Upper lobe of right lung (tissue), 1 donor: ENCODE measurements around the gene SLX4IP. TPM values are rescaled to one million over a fixed set of nuclear protein-coding genes. Genes with fewer than 3 reads are reported as not detected.

Experiments used
- ATAC-seq: fragments of 200-7000 bp; cut with Tn5 transposase; one replicate; pipeline ENCODE4 v1.9.1; 2020; ENCODE audit warnings: mild to moderate bottlenecking, moderate library complexity
- DNase-seq: peaks from one replicate; pipeline ENCODE4 v3.0.0-alpha.2; 2020
- H3K27ac ChIP-seq: fragments of 200-600 bp; one replicate; pipeline ENCODE4 v1.8.0; 2022
- H3K27me3 ChIP-seq: fragments of 200-600 bp; one replicate; pipeline ENCODE4 v1.8.0; 2022; ENCODE audit warnings: mild to moderate bottlenecking
- H3K36me3 ChIP-seq: fragments of 200-600 bp; one replicate; pipeline ENCODE4 v1.8.0; 2022
- H3K4me1 ChIP-seq: fragments of 200-600 bp; one replicate; pipeline ENCODE4 v1.8.0; 2022
- H3K4me3 ChIP-seq: fragments of 200-600 bp; one replicate; pipeline ENCODE4 v1.8.0; 2022; ENCODE audit warnings: mild to moderate bottlenecking
- H3K9me3 ChIP-seq: fragments of 200-600 bp; one replicate; pipeline ENCODE4 v1.8.0; 2022
- intact Hi-C: fragments of 100-400 bp; cut with DNase I; formaldehyde crosslinking; loops from one replicate; pipeline ENCODE4 v1.11.0; 2022
- total RNA-seq: library from RNA; stranded (reverse); fragmentation: NEBNext Ultra II Directional; extraction: Animal tissue kit (Norgen Biotek cat#: 25700); gene quantifications from one replicate; pipeline ENCODE4 v1.2.1, GENCODE V29; 2021
- TF ChIP-seq, protein P1 (sequence below): fragments of 200-600 bp; IDR thresholded peaks from one replicate; pipeline ENCODE4 v1.8.0; 2022; ENCODE audit warnings: antibody characterized with exemption
- donor health status: DM: no; HTN: yes; CAD: no; lungs with severe emphysema.

The SLX4IP gene
- total RNA-seq, 1 donor from 2014 or later: 5.4 TPM

DNA sequence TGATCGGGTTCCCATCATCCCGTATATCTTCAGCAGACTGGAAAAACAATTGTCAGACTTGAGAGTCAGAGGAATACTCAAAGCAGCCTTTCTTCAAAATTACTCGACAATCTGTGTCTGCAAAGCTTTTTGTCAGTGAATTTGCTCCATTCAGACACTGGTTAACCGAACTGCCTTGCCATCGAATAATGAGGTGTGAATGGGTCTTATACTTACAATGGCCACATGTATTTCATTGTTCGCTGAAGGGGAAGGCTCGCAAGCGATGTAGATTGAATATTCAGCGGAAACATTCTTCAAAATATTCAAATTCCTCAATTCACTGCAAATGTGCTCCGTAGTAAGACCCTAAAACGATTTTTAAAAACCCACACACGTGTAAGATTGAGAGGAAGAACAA, 205.8 kb downstream of the SLX4IP start:
- no peaks in the 10 kb centered on the region for H3K27me3 ChIP-seq
- DNase-seq: no peak
- ATAC-seq: no peak
- intact Hi-C loops: loop anchor here (10.0 kb wide), 1 partner anchor 86 kb away; no protein-coding TSS in a partner anchor
- H3K4me1 ChIP-seq: peaks cover 22% of the 10 kb centered on the region
- H3K27ac ChIP-seq: no peak overlapping the region
- H3K9me3 ChIP-seq: no peaks in the 10 kb centered on the region
- peaks cover 85% of the 10 kb centered on the region for H3K36me3 ChIP-seq
- TF ChIP-seq, protein P1, sequence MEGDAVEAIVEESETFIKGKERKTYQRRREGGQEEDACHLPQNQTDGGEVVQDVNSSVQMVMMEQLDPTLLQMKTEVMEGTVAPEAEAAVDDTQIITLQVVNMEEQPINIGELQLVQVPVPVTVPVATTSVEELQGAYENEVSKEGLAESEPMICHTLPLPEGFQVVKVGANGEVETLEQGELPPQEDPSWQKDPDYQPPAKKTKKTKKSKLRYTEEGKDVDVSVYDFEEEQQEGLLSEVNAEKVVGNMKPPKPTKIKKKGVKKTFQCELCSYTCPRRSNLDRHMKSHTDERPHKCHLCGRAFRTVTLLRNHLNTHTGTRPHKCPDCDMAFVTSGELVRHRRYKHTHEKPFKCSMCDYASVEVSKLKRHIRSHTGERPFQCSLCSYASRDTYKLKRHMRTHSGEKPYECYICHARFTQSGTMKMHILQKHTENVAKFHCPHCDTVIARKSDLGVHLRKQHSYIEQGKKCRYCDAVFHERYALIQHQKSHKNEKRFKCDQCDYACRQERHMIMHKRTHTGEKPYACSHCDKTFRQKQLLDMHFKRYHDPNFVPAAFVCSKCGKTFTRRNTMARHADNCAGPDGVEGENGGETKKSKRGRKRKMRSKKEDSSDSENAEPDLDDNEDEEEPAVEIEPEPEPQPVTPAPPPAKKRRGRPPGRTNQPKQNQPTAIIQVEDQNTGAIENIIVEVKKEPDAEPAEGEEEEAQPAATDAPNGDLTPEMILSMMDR: no peak
- no peak overlapping the region for H3K4me3 ChIP-seq

DNA sequence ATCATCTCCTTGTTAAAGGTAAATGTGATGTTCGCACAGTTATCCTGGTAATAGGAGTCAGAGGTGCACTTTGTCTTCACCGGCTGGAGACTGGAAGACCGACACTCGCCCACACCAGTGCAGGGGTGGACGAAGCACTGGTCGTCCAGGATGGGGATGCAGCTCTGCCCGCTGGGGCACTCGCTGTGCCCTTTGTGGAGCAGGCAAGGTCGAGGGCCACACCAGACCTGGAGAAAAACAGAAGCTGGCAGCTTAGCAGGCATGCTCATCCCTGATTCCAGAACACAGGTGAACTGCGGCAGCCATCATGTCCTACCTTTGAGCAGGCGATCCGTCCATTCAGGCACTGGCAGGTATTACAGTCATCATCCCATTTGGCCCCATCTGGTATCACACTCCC, 206.4 kb downstream of the SLX4IP start:
- Histone ChIP-seq H3K4me3 (no peak overlapping the region), H3K9me3 (no peaks in the 10 kb centered on the region), H3K4me1 (peaks cover 17% of the 10 kb centered on the region), H3K27ac (no peak overlapping the region), H3K27me3 (no peaks in the 10 kb centered on the region), H3K36me3 (peaks cover 91% of the 10 kb centered on the region)
- intact Hi-C loops: loop anchor here (10.0 kb wide), 1 partner anchor 87 kb away; no protein-coding TSS in a partner anchor
- TF ChIP-seq, protein P1: no peak
- ATAC-seq (no peak), DNase-seq (no peak)

DNA sequence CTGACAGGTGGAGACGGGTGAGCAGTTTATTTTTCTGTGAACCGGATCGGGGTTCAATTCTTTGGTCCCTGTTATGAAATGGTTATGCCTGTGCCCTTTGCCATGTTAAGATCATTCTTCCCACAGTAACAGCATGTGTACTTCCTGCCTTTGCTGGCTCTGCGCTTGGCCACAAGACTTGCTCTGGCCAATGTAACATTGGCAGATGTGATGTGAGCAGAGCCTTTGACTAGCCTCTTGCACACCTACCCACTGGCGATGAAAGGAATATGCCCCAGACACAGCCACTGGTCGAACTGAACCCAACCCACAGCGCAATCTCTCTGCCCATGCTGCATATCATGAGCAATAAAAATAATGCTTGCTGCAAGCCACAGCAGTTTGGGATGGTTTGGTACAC, 206.8 kb downstream of the SLX4IP start:
- no peak for DNase-seq
- Histone ChIP-seq H3K4me1 (peaks cover 12% of the 10 kb centered on the region), H3K36me3 (peaks cover 95% of the 10 kb centered on the region), H3K4me3 (no peak overlapping the region), H3K9me3 (no peaks in the 10 kb centered on the region), H3K27ac (no peak overlapping the region), H3K27me3 (no peaks in the 10 kb centered on the region)
- no peak for ATAC-seq
- TF ChIP-seq, protein P1: no peak
- intact Hi-C loops: loop anchor here (10.0 kb wide), 1 partner anchor 87 kb away; no protein-coding TSS in a partner anchor

DNA sequence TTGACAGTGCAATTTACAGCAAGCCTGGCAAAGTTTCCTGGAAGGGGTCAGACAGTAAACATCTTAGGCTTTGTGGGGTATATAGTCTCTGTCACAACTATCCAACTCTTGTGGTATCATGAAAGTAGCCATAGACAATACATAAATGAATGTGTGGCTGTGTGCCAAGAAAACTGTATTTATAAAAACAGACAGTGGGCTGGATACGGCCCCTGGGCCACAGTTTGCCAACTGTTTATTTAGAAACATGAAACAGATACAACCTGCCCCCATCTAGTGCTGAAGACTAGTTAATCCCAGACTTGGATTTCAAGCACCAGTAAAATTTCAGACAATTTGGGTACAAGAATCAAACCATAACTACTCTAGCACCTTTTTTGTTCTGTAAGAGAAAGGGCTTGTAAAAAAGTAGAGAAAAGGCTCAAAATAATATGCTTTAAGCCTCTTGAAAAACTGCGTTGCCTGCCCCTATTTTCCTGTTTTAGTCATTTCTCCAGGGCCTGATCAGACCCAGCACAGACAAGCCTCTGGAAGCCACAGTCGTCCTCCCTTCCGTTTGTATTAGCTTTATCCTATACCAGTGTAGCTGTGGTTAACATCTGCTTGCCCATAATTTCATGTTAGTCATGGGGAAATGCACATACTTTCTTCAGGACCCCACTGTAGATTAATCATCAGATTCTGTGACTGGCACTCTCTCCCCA, 207.9 kb downstream of the SLX4IP start:
- Histone ChIP-seq H3K36me3 (peaks cover 100% of the 10 kb centered on the region), H3K4me3 (no peak overlapping the region), H3K4me1 (peaks cover 1% of the 10 kb centered on the region), H3K9me3 (no peaks in the 10 kb centered on the region), H3K27ac (no peak overlapping the region), H3K27me3 (no peaks in the 10 kb centered on the region)
- ATAC-seq (no peak), DNase-seq (no peak)
- intact Hi-C loops: loop anchor here (10.0 kb wide), 1 partner anchor 88 kb away; no protein-coding TSS in a partner anchor
- TF ChIP-seq, protein P1: no peak

- DNase-seq (no peak), ATAC-seq (no peak)
- no peak overlapping the region for H3K27ac ChIP-seq
- intact Hi-C loops: loop anchor here (10.0 kb wide), 1 partner anchor 89 kb away; no protein-coding TSS in a partner anchor
- no peak overlapping the region for H3K4me3 ChIP-seq
- no peaks in the 10 kb centered on the region for H3K27me3 ChIP-seq
- TF ChIP-seq, protein P1: no peak
- H3K4me1 ChIP-seq: no peaks in the 10 kb centered on the region
- H3K9me3 ChIP-seq: no peaks in the 10 kb centered on the region
- H3K36me3 ChIP-seq: peaks cover 100% of the 10 kb centered on the region
Observed at GRCh38 chr20:10643560-10643873, 208.4 kb downstream of the SLX4IP start.
